ENCODE data around the gene TCF15.

Gene TCF15

DNA sequence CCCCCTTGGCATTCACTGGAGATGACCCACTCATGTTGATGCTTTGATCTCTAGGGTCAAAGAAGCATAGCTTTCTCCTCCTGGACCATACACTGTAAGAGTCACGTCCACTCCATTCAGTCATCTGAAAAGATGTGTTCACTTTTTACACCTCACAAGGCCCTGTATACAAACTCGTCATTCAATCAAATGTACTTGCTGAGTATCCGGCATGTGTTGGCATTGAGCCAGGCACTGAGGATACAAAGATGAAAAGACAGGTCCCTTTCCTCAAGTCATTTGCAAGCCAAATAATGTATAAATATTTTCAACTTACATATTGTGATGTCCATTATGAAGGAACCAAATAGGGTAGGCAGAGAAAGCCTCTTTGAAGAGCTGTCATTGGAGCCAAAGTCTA is 34.0 kb downstream of the TCF15 start:
- no peak for FAIRE-seq

GRCh38 chr20:575230-575629 is 34.9 kb downstream of the TCF15 start:
- no peak for FAIRE-seq

DNA sequence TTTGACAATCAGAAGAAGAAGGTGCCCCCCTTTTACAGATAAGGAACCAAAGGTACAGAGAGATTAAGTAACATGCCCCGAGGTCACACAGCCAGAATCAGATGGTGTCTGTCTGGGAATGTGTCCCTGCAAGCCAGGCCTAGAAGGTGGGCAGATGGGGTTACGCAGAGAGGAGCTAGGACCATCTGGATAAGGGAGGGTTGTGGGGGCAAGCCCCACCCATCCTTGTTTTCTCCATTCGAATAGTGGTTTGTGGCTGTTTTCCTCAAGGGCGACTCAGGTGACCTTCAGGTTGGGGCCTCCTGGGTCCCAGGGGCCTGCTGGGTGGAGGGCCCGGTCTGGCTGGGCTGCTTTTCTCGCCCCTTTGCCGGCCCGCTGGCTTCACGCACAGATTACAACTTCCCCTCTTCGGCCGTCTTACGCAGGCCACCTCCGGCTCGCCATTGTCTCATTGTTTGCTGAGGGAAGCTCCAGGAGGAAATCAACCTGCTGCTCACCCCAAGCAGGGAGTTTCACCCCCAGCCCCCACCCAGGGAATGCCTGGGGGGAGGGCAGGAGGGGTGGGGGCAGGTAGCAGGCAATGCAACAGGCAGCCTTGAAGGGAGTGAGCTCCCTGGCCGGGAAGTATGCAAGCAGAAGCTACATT is 35.7 kb downstream of the TCF15 start:
- FAIRE-seq = no peak

DNA sequence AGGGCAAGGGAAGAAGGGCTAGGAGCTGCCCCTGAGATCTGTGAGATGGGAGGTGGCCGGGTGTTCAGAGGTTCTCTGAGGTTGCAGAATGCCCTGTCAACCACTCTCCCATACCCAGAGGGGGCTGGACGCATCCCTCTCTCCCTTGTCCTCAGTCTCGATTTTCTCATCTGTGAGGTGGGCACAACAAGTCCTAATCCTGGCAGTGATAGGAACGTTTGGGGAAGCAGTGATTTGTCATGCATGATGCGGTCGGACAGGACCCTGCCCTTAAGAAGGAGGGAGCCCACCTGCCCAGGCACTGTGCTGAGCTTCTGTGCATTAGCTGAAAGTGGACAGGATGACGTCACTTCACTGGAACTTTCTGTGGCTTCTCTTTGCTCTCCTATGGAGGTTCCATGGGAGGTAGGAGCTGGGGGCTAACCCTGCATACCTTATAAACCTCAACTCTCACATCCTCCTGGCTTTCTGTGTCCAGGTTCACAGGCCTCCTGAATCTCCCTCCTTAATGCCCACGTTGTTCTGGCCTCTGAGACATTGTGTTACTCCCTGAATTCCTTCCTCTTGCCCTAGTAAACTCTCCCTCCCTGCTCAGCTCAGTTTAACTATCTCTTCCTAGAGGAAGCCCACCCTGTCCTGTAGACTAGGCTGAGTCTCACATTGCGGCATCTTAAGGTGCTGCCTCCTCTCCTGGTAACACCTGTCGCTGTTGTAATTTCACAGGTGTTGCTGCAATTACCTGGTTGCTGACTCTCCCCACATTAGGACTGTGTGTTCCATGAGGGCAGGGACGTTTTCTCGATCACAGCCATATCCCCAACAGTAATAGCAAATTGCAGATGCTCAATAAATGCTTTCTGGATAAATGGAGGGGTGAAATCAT is 36.5 kb downstream of the TCF15 start:
- FAIRE-seq = no peak

GRCh38 chr20:572727-573126 is 37.4 kb downstream of the TCF15 start:
- FAIRE-seq = no peak

DNA sequence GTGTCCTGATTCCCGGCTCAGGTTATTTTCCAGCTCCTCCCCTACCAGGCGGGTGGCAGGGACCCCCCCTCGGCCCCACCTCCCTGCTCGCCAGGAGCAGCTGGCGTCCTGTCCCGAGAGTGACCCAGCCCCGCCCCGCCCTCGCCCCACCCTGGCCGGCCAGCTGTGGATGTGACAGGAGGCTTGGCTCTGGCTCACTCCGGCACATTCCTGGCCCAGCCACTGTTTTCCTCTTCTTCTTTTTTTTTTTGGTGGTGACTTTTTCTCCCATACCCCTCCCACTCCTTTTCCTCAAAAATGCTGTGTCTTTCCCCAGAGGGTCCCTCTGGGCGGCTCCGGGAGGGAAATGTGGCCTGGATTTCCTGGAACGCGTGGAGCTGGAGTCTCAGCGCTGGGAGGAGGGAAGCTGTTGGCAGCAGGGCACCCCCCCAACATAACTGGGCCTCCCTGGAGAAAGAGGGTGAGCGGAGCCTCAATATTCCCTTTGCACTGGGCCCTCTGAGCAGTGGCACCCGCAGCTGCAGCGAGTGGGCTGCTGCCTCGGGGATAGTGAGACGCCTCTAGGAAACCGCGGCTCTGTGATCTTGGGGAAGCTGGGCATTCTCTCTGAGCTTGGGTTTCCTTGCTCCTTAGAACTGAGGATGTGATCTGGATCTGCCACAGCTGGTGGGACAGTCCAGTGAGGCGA is 38.2 kb downstream of the TCF15 start:
- FAIRE-seq = no peak

- FAIRE-seq = no peak
Observed at GRCh38 chr20:568673-569415, 41.3 kb downstream of the TCF15 start.

GRCh38 chr20:568097-568652 is 41.9 kb downstream of the TCF15 start:
- no peak for FAIRE-seq

- no peak for FAIRE-seq
Observed at GRCh38 chr20:564192-564591, 45.9 kb downstream of the TCF15 start.

DNA sequence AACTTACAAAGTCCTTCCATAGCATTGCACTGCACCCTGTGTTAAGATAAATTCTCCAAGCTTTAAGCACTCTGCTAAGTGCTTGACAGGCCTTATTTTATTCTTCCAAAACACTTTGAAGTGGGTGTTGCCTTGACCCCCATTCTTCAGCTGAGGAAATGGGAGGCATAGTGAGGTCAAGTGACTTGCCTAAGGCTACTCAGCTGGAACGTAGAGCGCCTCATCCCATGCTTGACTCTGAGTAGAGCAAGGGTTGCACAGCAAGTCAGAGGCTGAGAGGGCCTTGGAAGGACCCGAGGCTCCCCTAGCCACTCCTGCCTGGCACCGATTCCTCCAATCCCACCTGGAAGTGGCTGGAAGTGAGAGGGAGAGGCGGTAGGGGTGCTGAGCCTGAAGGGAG is 46.9 kb downstream of the TCF15 start:
- FAIRE-seq = no peak

GRCh38 chr20:562232-562897 is 47.7 kb downstream of the TCF15 start:
- no peak for FAIRE-seq

DNA sequence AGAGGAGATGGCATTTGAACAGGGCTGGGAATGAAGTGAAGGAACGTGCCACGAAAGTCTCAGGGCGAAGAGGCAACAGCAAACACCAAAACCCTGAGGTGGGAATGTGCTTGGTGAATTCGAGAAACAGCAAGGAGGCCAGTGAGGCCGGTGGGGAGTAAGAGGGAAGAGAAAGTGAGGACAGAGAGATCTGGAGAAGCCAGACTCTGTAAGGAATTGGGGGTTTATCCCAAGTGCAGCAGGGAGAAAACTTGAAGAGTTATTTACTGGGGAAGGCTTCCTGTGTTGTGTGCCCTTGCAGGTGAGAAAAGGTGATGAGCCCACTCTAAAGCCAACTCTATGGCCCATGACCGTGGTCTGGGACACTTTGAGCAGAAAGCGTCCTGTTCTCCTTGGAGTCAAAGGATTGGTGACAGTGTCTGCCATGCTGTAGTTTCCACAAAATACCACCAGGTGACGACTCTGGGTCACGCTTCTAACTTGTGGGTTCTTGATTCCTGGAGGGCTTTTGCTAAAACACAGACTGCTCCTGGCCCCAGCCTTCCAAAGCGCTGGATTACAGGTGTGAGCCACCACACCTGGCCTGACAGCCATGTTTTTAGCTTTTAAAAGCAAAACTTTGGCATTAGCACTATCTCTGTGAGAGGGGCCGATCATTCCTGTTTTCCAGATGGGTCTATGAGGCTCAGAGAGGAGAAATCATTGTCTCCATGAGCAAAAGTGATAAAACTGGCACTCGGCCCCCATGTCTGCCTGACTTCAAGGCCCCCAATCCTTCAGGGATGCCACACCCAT is 48.5 kb downstream of the TCF15 start:
- FAIRE-seq = no peak

- no peak for FAIRE-seq
Observed at GRCh38 chr20:560680-561079, 49.4 kb downstream of the TCF15 start.

GRCh38 chr20:558117-558516 is 52.0 kb downstream of the TCF15 start:
- FAIRE-seq = no peak

DNA sequence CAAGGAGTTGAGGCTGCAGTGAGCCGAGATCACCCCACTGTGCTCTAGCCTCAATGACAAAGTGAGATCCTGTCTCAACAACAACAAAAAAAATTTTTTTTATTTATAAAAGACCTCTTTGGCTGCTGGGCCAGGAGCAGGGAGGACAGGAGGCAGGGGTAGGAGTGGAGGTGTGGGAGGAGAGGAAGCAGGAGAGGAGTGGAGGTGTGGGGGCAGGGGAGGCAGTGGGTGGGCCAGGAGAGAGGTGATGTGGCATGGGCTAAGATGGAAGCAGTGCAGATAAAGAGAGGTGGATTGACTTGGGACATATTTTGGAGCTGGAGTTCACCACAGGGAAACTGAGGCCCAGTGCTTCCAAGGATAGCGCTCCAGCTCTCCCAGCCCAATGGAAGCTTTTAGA is 53.1 kb downstream of the TCF15 start:
- FAIRE-seq = no peak

DNA sequence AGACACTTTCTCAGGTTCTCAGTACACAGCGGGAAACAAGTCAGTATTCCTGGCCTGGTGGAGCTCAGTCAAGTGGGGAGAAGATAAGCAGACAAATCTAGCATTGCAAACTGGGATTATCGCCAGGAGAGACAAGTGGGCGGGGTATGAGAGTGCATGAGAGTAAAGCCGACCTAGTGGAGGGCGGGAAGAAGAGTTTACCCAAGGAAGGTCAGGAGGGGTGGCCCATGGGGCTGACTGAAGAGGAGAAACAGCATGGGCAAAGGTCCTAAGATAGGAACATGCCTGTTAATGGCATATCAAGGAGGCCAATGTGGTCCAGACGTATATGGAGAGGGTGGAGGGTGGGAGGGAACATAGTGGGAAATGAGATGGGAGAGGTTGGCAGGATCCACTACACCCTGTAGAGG is 54.1 kb downstream of the TCF15 start:
- no peak for FAIRE-seq
